Pancreas (tissue), 10 donors: ENCODE data around the gene NEK4. TPM values are rescaled to one million over a fixed set of nuclear protein-coding genes. Genes with fewer than 3 reads are reported as not detected.

Experiments
- ATAC-seq, 4 donors: fragments of 200-7000 bp; cut with Tn5 transposase; one replicate each; pipeline versions ENCODE4 v1.8.0 to v1.9.1; 2020; ENCODE audit warnings: mild to moderate bottlenecking in 4 of 4, moderate library complexity in 4 of 4
- DNase-seq, 6 donors: peaks; one replicate each; pipeline ENCODE4 v3.0.0-alpha.2; 2020
- FAIRE-seq: peaks from 2 replicates; lab custom pipeline; 2012; peaks lifted over from hg19 to GRCh38; lab: Jason Lieb, UNC
- H3K27ac ChIP-seq, 4 donors: fragments of 200-600 bp; sonication (generic); 1 replicate in 3 of 4; 2 replicates in 1 of 4; pipeline versions ENCODE4 v1.5.0 to v1.8.0; 2020
- H3K27me3 ChIP-seq, 4 donors: fragments of 200-600 bp; one replicate each; pipeline ENCODE4 v1.8.0; 2021
- H3K36me3 ChIP-seq, 3 donors: fragments of 200-600 bp; sonication (generic) in 1 of 3; one replicate each; pipeline versions ENCODE4 v1.5.0 to v1.8.0; 2020 to 2021
- H3K4me1 ChIP-seq, 3 donors: fragments of 200-600 bp; one replicate each; pipeline ENCODE4 v1.8.0; 2021
- H3K4me3 ChIP-seq, 4 donors: fragments of 200-600 bp; sonication (generic) in 2 of 4; one replicate each; pipeline versions ENCODE4 v1.5.0 to v1.8.0; 2020 to 2021
- H3K9me3 ChIP-seq, 4 donors: fragments of 200-600 bp; one replicate each; pipeline ENCODE4 v1.8.0; 2021
- CTCF ChIP-seq, 4 donors: fragments of 200-600 bp; sonication (generic) in 3 of 4; IDR thresholded peaks; one replicate each; pipeline versions ENCODE4 v1.5.0 to v1.8.0; 2021; ENCODE audit warnings: antibody characterized with exemption in 4 of 4
- WGBS, 2 donors: extraction: QIAGEN DNeasy Blood & Tissue Kit; methylation state at CpG; one replicate each; pipeline ENCODE4 v1.1.7; 2013; 5-methylcytosine and 5-hydroxymethylcytosine counted together
- intact Hi-C, 3 donors: fragments of 100-400 bp; cut with DNase I; formaldehyde crosslinking; loops; one replicate each; pipeline versions ENCODE4 v1.11.1 to v1.14.2; 2022
- polyA plus RNA-seq, 2 donors: library from polyadenylated mRNA; stranded (reverse); fragments of 200-250 nt; gene quantifications; one replicate each; pipeline ENCODE4 v1.2.3, GENCODE V29; 2013
- total RNA-seq, 6 donors: library from RNA; stranded (reverse); fragmentation: NEBNext Ultra II Directional in 4 of 6; extraction: Animal tissue kit (Norgen Biotek cat#: 25700) in 4 of 6; gene quantifications; one replicate each; pipeline versions ENCODE4 v1.2.1 to v1.2.4, GENCODE V29; 2021 to 2023
- donor health status: healthy with polysubstance abuse.
- donor health status: DM: no; HTN: no; CAD: no; lungs with moderate emphysema.
- donor health status: DM: no; HTN: no; CAD: no.
- donor health status: control.
- donor health status: control.
- donor health status: Bipolar disorder and iron deficiency.
- donor health status: DM: yes; HTN: yes; CAD: no.
- donor health status: DM: no; HTN: no; CAD: no.
- donor health status: DM: no; HTN: no; CAD: no.
- donor health status: DM: yes; HTN: yes; CAD: no.

NEK4 gene
- total and polyA plus RNA-seq, 8 donors = 4.0 to 22.0 (median 14.8) TPM

DNA sequence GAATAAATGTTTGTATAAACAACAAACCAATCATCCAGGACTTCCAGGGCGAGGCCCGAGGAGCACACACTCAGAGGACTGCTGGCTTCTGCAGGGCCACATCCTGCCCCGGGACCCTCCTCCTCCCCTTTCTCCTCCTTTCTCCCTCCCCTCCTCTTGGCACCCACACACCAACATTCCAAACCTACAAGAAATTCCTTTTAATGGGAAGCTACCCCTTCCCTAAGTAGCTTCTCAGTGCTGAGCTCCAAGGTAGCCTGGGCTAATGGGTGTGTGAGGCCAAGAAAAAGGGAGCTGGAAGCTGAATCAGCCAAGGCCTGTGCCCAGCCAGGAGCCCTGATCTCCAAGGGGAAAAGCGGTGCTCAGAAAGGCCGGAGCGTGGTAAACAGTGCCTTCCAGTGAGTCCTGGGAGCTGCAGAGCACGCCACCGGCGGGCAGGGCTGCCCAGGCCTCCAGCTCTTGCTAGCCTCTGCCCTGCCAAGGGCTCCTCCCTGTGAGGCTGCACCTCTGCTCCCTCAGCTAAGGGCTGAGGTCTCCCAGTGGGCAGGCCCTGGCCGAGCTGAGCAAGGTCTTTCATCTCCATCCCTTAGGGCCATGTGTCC, 27.7 kb upstream of the NEK4 start:
- intact Hi-C loops = no loop called here
- ATAC-seq (peak in 1 of 4 donors; percentile 4), FAIRE-seq (no peak), DNase-seq (no peak)
- no peak overlapping the region for H3K4me3 ChIP-seq
- TF ChIP-seq CTCF (IDR thresholded peaks at IDR 0.05) = no peak
- peaks cover 0 to 3% (median 0%) of the 10 kb centered on the region in 3 donors for H3K4me1 ChIP-seq
- 77 to 92% methylated on average over 10 of the region's 10 CpGs for WGBS, 2 donors
- H3K27me3 ChIP-seq = no peaks in the 10 kb centered on the region
- H3K27ac ChIP-seq = no peak overlapping the region
- H3K36me3 ChIP-seq = no peaks in the 10 kb centered on the region
- no peaks in the 10 kb centered on the region for H3K9me3 ChIP-seq

DNA sequence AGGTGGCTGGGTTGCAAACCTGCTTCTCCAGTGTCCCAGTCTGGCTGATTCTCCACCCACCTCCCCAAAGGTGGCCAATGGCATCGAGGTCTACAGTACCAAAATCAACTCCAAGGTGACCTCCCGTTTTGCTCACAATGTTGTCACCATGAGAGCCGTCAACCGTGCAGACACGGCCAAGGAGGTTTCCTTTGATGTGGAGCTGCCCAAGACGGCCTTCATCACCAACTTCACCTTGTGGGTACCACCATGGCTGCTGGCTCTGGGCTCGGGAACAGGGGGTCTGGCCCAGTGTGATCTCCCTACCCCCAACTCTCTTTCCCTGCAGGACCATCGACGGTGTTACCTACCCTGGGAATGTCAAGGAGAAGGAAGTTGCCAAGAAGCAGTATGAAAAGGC, 25.7 kb upstream of the NEK4 start:
- no peaks in the 10 kb centered on the region for H3K36me3 ChIP-seq
- intact Hi-C loops = no loop called here
- H3K27me3 ChIP-seq = no peaks in the 10 kb centered on the region
- H3K4me1 ChIP-seq = peaks cover 0 to 3% (median 0%) of the 10 kb centered on the region in 3 donors
- no peak for FAIRE-seq
- H3K9me3 ChIP-seq = no peaks in the 10 kb centered on the region
- TF ChIP-seq CTCF (IDR thresholded peaks at IDR 0.05) = no peak
- H3K27ac ChIP-seq = no peak overlapping the region
- H3K4me3 ChIP-seq = no peak overlapping the region
- DNase-seq = no peak
- 90 to 98% methylated on average over 9 of the region's 9 CpGs for WGBS, 2 donors
- no peak for ATAC-seq

DNA sequence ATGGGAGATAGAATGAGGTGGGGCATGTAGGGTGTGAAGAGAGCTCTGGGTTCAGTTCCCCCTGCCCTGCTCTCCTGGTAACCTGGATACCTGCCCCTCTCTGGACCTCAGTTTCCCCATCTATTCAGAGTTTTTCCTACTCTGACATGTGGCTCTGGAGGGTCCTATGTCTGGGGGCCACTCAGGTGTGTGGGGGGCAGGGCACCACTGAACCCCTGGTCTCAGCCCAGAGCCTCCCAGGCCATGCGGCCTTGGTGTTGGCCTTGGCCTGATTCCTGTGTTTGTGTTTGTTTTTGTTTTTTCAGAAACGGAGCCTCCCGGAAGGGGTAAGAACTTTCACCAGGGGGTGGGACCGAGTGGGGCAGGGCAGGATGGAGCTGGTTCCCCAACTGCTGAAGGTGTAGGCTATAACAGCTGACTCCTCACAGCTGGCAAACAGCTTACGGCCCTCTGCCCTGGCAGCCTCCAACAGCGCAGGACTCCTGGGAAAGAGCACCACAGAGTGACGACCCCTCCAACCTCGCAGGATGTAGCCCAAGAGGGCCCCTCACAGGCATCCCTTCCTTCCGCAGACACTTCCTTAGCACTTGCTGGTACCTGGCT, 24.7 kb upstream of the NEK4 start:
- DNase-seq (peak in 3 of 6 donors; percentile 27 to 66 (median 34)), FAIRE-seq (no peak), ATAC-seq (peak in 3 of 4 donors; percentile 15 to 81 (median 53))
- 45 to 46% methylated on average over 9 of the region's 9 CpGs for WGBS, 2 donors
- no peak overlapping the region for H3K4me3 ChIP-seq
- TF ChIP-seq CTCF (IDR thresholded peaks at IDR 0.05) = no peak
- no peaks in the 10 kb centered on the region for H3K27me3 ChIP-seq
- no peaks in the 10 kb centered on the region for H3K9me3 ChIP-seq
- intact Hi-C loops = no loop called here
- H3K27ac ChIP-seq = no peak overlapping the region
- H3K36me3 ChIP-seq = no peaks in the 10 kb centered on the region
- peaks cover 0 to 3% (median 0%) of the 10 kb centered on the region in 3 donors for H3K4me1 ChIP-seq

- 82 to 85% methylated on average over 10 of the region's 10 CpGs for WGBS, 2 donors
- H3K27ac ChIP-seq = no peak within 1 kb of the TSS
- H3K9me3 ChIP-seq = no peaks in the 10 kb centered on the region
- TF ChIP-seq CTCF (IDR thresholded peaks at IDR 0.05) = no peak
- FAIRE-seq = no peak
- H3K4me1 ChIP-seq = peaks cover 0 to 3% (median 0%) of the 10 kb centered on the region in 3 donors
- no peaks in the 10 kb centered on the region for H3K36me3 ChIP-seq
- intact Hi-C loops = no loop called here
- DNase-seq = peak in 1 of 6 donors; percentile 41
- no peak within 1 kb of the TSS for H3K4me3 ChIP-seq
- peak in 1 of 4 donors; percentile 3 for ATAC-seq
- no peaks in the 10 kb centered on the region for H3K27me3 ChIP-seq
Observed at GRCh38 chr3:52794612-52795099, 23.9 kb upstream of the NEK4 start, which contains the start of gene ITIH3. Gene ITIH3, plus strand, starts transcription at chr3:52794796. Its CDS starts 8 bp downstream, at chr3:52794804.
